Left renal cortex interstitium (tissue), 4 donors: ENCODE data around the gene CDHR1. TPM values are rescaled to one million over a fixed set of nuclear protein-coding genes. Genes with fewer than 3 reads are reported as not detected.
"Not testable (repeated sequence)": the region's sequence is repeated elsewhere in the genome, so short reads cannot be mapped to it uniquely, and the experiment has no call there.

ENCODE experiments used
- DNase-seq, 4 donors: peaks; one replicate each; pipeline ENCODE4 v3.0.0-alpha.2; 2013; ENCODE audit warnings: low read depth in 4 of 4, low spot score in 2 of 4, missing footprints in 1 of 4
- polyA plus RNA-seq, 4 donors: library from polyadenylated mRNA; unstranded; fragments of 120-200 nt; gene quantifications; one replicate each; pipeline ENCODE4 v1.2.1, GENCODE V29; 2013; ENCODE audit not compliant: insufficient read length in 4 of 4

Gene CDHR1
- under 1 TPM; 0.64 to 0.99 (median 0.75) TPM for polyA plus RNA-seq

DNA sequence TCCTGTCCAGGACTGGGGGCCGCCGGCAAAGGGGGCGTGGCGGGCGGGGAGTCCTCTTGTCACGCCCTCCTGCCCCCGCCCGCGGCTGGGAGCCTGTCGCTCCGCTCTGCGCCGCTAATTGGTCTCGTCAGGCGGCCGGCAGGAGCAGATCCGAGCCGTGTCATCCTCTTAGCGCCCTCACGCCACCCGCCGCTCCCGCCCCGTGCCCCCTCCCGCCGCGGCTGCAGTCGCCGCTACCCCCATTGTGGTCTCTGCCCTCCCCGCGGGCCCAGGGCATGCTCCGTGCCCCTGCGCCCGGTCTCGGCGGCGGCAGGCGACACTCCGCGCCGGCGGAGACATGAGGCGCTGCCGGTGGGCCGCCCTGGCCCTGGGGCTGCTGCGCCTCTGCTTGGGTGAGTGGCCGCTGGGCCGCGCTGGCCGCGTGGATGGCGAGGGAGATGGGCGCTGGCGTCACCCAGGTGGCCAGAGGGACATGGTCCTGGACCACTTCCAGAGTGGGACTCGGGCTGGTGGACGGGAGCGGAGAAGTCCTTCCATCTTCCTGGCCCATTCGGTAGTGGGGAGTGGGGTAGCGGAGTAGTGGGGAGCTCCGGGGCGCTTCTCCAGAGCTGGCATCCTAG is at the start of gene CDHR1:
Gene CDHR1 (plus strand): TSS at position 114 of the 620 bp plus-strand sequence. CDS start 224 bp downstream, at position 338.
- no peak for DNase-seq

DNA sequence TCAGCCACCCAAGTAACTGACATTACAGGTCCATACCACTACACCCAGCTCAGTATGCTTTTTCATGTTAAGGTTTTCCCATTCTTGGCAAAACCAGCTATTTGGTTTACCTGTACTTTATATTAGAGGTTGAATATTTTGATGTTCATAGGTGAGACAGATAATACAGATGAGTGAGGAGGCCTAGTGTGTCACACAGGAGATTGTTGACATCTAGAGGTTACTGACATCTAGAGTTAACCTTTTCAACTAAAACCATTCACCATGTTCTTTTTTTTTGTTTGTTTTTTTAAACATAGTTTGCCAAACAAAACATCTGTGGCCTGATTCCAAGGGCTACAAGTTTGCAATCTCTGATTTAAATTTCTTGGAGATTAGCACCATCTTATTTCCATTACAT is 47.0 kb upstream of the CDHR1 start:
- DNase-seq: no peak

DNA sequence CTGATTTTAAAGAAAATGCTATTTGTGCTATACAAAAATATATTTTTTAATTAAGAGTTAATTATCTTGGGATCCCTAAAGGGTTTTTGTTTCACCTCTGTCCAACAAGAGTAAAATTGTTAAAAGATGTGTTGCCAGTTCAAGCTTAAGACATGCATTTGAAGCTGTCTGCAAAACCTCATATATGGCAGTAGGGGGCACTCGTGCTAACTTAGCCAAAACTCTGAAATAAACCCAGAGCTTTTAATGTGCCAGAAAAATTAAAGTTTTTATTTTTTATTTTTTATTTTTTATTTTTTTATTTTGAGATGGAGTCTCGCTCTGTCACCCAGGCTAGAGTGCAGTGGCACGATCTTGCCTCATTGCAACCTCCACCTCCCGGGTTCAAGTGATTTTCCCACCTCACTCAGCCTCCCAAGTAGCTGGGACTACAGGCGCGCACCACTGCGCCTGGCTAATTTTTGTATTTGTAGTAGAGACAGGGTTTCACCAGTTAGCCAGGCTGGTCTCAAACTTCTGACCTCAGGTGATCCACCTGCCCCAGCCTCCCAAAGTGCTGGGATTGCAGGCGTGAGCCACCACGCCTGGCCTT is 46.2 kb upstream of the CDHR1 start:
- DNase-seq: not testable (repeated sequence)

- no peak for DNase-seq
Observed at GRCh38 chr10:84149854-84150253, 44.5 kb upstream of the CDHR1 start.

- no peak for DNase-seq
Observed at GRCh38 chr10:84152769-84153168, 41.6 kb upstream of the CDHR1 start.

DNA sequence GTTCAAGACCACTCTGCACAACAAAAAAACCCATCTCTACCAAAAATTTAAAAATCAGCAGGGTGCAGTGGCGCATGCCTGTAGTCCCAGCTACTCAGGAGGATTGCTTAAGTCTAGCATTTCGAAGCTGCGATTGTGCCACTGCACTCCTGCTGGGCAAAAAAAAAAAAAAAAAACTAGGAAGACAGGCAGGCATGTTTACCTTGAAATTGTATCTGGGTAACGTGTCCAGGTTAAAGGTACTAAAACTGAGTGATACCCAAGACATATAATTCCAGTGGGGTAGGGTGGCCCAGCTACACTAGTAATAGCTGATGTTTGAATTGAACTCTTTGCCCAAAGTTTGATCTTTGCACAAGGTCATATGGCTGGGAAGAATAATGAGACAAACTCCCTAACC is 38.8 kb upstream of the CDHR1 start:
- DNase-seq: no peak

DNA sequence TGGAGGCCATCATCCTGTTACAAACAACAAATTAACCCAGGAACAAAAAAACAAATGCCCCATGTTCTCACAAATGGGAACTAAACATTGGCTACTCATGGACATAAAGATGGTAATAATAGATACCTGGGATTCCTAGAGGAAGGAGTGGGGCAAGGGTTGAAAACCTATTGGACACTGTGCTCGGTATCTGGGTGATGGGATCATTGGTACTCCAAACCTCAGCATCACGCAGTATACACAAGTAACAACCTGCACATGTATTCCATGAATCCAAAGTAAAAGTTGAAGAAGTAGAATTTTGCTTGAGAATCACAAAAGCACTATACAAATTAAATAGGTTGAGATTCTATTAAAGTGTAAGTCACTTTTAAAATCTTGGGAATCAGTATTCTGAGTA is 38.3 kb upstream of the CDHR1 start:
- no peak for DNase-seq

GRCh38 chr10:84156768-84157167 is 37.6 kb upstream of the CDHR1 start:
- no peak for DNase-seq

DNA sequence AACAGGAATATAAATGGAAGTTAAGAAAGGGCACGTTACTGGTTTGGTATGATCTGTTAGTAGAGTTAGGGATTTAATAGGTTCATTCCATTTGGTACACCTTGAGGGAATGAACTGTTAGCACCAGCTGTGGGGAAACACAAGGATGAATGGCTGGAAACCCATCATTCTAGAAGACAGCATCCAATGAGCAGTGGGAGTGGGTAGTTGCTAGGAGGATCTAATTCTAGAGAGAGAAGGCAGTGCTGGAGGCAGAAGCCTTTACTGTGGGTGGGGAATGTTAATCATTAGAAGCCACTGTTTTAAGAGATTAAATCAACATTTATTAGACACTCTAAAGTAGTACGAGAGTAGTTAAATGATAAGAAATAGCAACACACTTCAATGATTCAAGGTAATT is 36.3 kb upstream of the CDHR1 start:
- DNase-seq: no peak

DNA sequence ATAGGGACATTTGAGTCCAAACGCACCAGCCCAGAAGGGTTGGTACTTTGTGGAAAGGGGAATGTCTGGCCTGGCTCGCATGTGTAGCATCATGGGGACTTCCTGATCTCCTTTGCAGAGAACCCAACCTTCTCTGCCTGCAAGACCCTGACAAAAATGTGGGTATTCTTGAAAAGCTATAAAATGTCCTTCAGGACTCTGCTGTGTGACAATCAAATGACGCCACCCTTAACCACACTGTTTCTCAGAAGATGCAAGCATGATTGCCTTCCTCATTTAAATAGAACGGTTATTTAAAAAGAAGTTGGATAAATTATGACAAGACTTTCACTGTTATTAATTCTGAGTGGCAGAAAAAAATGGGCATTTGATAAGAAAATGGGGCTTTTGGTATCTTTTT is 35.8 kb upstream of the CDHR1 start:
- DNase-seq: no peak

GRCh38 chr10:84159076-84159685 is 35.2 kb upstream of the CDHR1 start:
- no peak for DNase-seq

GRCh38 chr10:84160663-84161362 is 33.5 kb upstream of the CDHR1 start:
- DNase-seq: no peak

GRCh38 chr10:84163996-84164395 is 30.3 kb upstream of the CDHR1 start:
- no peak for DNase-seq

- DNase-seq: no peak
Observed at GRCh38 chr10:84164442-84164841, 29.9 kb upstream of the CDHR1 start.

DNA sequence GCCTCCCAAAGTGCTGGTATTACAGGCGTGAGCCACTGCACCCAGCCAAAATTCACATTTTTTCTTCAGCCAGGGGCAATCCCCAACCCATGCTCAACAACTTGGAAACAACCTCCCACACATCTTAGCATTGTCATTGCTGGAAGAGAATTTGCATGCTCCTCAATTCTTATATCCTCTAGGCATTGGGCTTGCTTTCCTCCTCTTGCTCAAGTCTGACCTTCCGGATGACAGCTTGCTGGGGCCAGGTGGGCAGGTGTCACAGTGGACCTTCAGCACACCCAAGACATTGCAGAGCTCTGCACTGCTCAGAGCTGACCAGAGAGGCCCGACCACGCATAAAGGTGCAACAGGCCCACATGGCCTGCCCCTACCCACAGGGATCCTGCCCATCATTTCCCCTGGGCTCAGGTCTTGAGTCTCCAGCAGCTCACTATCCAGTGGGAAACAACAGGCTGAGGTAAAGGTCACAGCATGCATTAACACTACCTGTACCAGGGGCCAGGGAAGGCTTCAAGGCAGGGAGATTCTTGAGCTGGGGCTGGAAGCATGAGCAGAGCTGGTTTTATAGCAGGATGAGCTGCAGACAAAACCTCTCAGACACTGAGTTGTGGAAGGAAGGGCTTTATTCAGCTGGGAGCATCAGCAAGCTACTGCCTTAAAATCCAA is 27.6 kb upstream of the CDHR1 start:
- no peak for DNase-seq

GRCh38 chr10:84167289-84167653 is 27.1 kb upstream of the CDHR1 start:
- not testable (repeated sequence) for DNase-seq

DNA sequence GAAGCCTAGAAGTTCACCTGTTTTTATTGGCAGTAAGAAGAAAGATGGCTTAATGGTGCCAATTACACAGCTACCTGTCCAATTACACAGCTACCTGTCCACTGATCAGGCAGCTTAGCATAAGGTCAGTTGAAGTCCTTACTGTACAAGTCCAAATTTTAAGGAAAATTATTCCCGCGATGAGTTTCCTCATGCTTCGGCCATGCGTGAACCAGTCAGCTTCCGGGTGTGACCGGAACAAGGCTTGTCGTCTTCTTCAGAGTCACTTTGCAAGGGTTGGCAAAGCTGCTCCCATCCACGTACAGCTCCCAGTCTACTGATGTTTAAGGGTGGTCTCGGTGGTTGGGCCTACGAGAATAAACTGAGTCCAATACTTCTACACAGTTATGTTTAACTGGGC is 26.0 kb upstream of the CDHR1 start:
- DNase-seq: not testable (repeated sequence)

- DNase-seq: not testable (repeated sequence)
Observed at GRCh38 chr10:84171237-84171636, 23.1 kb upstream of the CDHR1 start.

- DNase-seq: not testable (repeated sequence)
Observed at GRCh38 chr10:84171700-84172466, 22.5 kb upstream of the CDHR1 start.
